D721Med (cell line): ENCODE measurements around the gene DNAJC28.
"Not testable (repeated sequence)": the region's sequence is repeated elsewhere in the genome, so short reads cannot be mapped to it uniquely, and the experiment has no call there.

Experiments used
- DNase-seq: peaks from one replicate; pipeline ENCODE4 v3.0.0; 2011; ENCODE audit warnings: low spot score; ENCODE audit not compliant: insufficient read length
- FAIRE-seq: peaks from 2 replicates; lab custom pipeline; 2011; peaks lifted over from hg19 to GRCh38; lab: Jason Lieb, UNC
- TF ChIP-seq, protein P1 (sequence below): IDR thresholded peaks from 2 replicates; pipeline ENCODE4 v1.5.1; 2012; ENCODE audit warnings: mild to moderate bottlenecking, control low read depth; ENCODE audit not compliant: insufficient read depth; ENCODE audit errors: missing control alignments

Gene DNAJC28

DNA sequence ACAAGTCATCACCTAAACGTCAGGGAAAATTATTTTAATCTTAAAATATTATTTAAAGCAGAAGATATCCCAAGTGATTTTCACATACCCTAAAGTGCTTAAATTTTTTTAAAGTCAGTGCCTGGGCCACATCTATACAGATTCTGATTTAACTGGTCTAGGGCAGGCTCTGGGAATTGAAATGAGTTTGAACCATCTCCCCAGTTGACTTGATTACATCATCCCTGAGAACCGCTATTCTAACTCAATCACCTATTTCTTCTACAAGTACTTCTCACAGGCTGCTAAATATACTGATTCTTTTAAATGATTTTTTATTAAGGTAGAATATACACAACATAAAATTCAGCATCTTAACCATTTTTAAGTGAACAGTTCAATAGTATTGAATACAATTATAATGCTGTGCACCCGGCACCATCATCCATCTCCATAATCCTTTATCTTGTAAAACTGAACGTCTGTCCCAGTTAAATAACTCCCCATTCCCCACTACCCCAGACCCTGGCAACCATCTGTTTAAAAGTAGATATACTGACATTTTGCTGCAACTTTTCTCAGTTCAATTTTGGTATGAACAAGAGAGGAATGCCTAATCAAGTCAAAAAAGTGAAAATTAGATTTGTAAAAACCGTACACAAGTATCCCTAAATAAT is 30.9 kb upstream of the DNAJC28 start:
- TF ChIP-seq, protein P1, sequence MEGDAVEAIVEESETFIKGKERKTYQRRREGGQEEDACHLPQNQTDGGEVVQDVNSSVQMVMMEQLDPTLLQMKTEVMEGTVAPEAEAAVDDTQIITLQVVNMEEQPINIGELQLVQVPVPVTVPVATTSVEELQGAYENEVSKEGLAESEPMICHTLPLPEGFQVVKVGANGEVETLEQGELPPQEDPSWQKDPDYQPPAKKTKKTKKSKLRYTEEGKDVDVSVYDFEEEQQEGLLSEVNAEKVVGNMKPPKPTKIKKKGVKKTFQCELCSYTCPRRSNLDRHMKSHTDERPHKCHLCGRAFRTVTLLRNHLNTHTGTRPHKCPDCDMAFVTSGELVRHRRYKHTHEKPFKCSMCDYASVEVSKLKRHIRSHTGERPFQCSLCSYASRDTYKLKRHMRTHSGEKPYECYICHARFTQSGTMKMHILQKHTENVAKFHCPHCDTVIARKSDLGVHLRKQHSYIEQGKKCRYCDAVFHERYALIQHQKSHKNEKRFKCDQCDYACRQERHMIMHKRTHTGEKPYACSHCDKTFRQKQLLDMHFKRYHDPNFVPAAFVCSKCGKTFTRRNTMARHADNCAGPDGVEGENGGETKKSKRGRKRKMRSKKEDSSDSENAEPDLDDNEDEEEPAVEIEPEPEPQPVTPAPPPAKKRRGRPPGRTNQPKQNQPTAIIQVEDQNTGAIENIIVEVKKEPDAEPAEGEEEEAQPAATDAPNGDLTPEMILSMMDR: no peak
- FAIRE-seq (no peak), DNase-seq (no peak)

DNA sequence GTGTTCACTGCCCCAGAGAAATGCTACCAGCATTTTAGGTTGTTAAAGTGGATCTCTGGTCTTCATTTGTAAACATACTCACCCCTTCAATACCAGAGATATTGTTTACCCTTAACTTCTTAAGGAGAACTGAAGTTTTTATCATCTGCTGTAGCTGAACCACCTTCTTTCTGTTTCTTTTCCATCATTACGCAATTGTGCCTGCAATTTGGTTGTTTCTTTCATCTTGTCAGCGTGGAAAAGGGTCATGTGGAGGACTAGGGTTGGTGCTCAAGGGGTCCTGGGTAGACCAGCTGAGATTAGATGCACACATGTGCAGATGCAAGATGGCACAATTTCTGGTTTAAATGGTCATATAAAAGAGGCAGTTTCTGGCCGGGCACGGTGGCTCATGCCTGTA is 27.4 kb upstream of the DNAJC28 start:
- no peak for FAIRE-seq
- TF ChIP-seq, protein P1: no peak
- no peak for DNase-seq

DNA sequence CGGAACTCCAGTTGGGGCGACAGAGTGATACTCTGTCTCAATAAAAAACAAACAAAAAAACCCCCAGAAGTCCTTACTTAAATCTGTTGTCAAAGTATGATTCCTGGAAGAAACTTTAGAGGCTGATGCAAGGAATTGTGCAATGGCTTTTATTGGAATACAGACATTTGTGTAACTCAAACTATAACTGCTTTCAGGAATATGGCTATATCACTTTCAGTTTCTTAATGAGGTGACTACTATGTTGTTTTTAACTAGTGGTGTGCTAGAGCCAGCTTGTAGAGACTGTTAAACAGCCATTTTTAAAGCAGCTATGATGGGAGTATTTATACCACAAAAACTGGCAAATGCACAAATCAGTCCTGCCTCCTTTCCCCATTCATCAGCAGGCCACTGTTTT is 22.7 kb upstream of the DNAJC28 start:
- FAIRE-seq (no peak), DNase-seq (no peak)
- TF ChIP-seq, protein P1: no peak

DNA sequence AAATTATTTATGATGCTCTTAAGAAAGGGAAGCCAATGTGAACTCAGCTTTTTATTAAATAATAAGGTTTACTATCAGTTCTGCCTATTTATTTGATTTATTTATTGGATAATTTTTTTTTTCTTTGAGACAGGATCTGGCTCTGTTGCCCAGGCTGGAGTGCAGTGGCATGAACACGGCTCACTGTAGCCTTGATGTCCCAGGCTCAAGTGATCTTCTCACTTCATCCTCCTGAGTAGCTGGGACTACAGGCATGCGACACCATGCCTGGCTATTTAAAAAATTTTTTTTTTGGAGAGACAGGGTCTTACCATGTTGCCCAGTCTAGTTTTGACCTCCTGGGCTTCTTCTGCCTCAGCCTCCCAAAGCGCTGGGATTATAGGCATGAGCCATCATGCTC is 21.0 kb upstream of the DNAJC28 start:
- TF ChIP-seq, protein P1: no peak
- DNase-seq: no peak
- no peak for FAIRE-seq

DNA sequence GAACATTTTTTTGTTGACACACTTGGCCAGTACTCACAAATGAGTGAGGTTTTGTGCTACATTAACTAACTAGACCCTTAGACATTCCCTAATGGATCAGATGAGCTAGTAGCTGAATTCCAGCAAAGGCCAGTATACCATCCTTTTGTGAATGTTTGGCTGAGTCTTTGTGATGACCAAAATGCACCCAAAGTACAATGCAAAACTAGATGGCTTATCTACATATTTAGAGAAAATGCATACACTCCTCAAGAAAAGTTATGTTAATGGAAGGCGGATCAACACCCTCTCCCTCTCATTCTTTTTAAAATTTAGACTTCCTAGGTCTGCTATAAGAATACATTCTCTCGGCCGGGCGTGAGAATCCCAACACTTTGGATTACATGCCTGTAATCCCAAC is 20.1 kb upstream of the DNAJC28 start:
- FAIRE-seq: no peak

DNA sequence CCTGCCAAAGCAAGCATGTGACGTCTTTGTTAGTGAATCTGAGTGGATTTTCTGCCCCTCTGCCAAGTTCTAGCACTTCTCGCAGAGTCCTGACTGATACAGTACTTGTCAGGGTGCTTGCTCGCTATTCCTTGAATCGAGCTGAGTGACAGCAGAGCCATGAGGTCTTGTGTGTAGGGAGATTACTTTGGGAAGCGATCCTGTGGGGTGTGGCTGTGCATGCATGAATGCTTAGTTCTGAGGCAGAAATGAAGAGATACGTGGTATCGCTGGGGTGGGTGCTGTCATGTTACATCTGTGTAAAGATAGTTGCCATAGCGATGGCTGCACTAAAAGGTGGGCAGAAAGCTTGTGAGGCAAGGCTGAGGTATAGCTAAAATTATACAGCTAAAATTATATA is 19.3 kb upstream of the DNAJC28 start:
- no peak for DNase-seq
- no peak for FAIRE-seq
- TF ChIP-seq, protein P1: no peak

More for the DNA sequence above, 20.1 kb upstream of the DNAJC28 start:
- TF ChIP-seq, protein P1: no peak
- no peak for DNase-seq

DNA sequence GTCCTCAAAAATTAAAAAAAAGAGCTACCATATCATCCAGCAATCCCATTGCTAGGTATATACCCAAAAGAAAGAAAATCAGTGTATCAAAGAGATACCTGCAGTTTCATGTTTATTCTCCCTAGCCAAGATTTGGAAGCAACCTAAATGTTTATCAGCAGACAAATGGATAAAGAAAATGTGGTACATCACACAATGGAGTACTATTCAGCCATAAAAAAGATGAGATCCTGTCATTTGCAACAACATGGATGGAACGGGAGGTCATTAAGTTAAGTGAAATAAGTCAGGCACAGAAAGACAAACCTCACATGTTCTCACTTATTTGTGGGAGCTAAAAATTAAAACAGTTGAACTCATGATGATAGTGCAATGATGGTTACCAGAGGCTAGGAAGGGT is 15.5 kb upstream of the DNAJC28 start:
- FAIRE-seq: not testable (repeated sequence)

More for the DNA sequence above, 15.5 kb upstream of the DNAJC28 start:
- not testable (repeated sequence) for DNase-seq
